ENCODE measurements around the gene COL18A1. TPM values are rescaled to one million over a fixed set of nuclear protein-coding genes. Genes with fewer than 3 reads are reported as not detected.

Gene COL18A1
- total and polyA plus RNA-seq, 4 donors = 44.9 to 308 (median 232) TPM

- DNase-seq (ENCODE audit: low spot score) = no peak
- Histone ChIP-seq H3K9ac (ENCODE audit: low read depth in 1 of 2, low read length in 2 of 2) (no peak overlapping the region), H3K27ac (ENCODE audit: low read depth in 1 of 2, low read length in 2 of 2) (no peak overlapping the region), H3K36me3 (ENCODE audit: control insufficient read depth in 4 of 4, insufficient read depth in 3 of 4, low read depth in 1 of 4, low read length in 3 of 4) (no peaks in the 10 kb centered on the region), H3K9me3 (ENCODE audit: control insufficient read depth in 4 of 4, low read length in 3 of 4) (no peaks in the 10 kb centered on the region), H3K27me3 (ENCODE audit: control insufficient read depth in 4 of 4, insufficient read depth in 4 of 4, low read length in 3 of 4) (no peaks in the 10 kb centered on the region), H3K4me3 (ENCODE audit: low read depth in 1 of 3, low read length in 3 of 3) (no peak overlapping the region), H3K4me1 (ENCODE audit: control insufficient read depth in 4 of 4, insufficient read depth in 4 of 4, low read length in 3 of 4) (peaks cover 0 to 3% (median 0%) of the 10 kb centered on the region in 4 donors)
- TF ChIP-seq CTCF (IDR thresholded peaks at IDR 0.05; ENCODE audit: low read depth, low read length, missing input control) (no peak), HNF4G (IDR thresholded peaks at IDR 0.05) (no peak), TAF1 (conservative IDR thresholded peaks at IDR 0.05) (no peak), MAX (IDR thresholded peaks at IDR 0.05) (no peak), ZBTB33 (IDR thresholded peaks at IDR 0.05) (no peak), ATF3 (IDR thresholded peaks at IDR 0.05) (no peak), HNF4A (conservative IDR thresholded peaks at IDR 0.05) (no peak), SP1 (IDR thresholded peaks at IDR 0.05) (no peak), FOXA2 (IDR thresholded peaks at IDR 0.05) (no peak), RAD21 (IDR thresholded peaks at IDR 0.05) (no peak), FOXA1 (IDR thresholded peaks at IDR 0.05) (no peak)
- WGBS = 85% methylated on average over 46 of the region's 48 CpGs
These were observed 25.8 kb downstream of the COL18A1 start for GRCh38 chr21:45430521-45431501.

GRCh38 chr21:45431781-45432572, 27.0 kb downstream of the COL18A1 start:
- Histone ChIP-seq H3K27me3 (ENCODE audit: control insufficient read depth in 4 of 4, insufficient read depth in 4 of 4, low read length in 3 of 4) (no peaks in the 10 kb centered on the region), H3K4me1 (ENCODE audit: control insufficient read depth in 4 of 4, insufficient read depth in 4 of 4, low read length in 3 of 4) (peaks cover 0 to 3% (median 0%) of the 10 kb centered on the region in 4 donors), H3K36me3 (ENCODE audit: control insufficient read depth in 4 of 4, insufficient read depth in 3 of 4, low read depth in 1 of 4, low read length in 3 of 4) (no peaks in the 10 kb centered on the region), H3K9me3 (ENCODE audit: control insufficient read depth in 4 of 4, low read length in 3 of 4) (no peaks in the 10 kb centered on the region), H3K9ac (ENCODE audit: low read depth in 1 of 2, low read length in 2 of 2) (no peak overlapping the region), H3K4me3 (ENCODE audit: low read depth in 1 of 3, low read length in 3 of 3) (no peak overlapping the region), H3K27ac (ENCODE audit: low read depth in 1 of 2, low read length in 2 of 2) (no peak overlapping the region)
- TF ChIP-seq SP1 (IDR thresholded peaks at IDR 0.05) = no peak
- TF ChIP-seq FOXA2 (IDR thresholded peaks at IDR 0.05) = no peak
- TF ChIP-seq RAD21 (IDR thresholded peaks at IDR 0.05) = no peak
- TF ChIP-seq ATF3 (IDR thresholded peaks at IDR 0.05) = no peak
- no peak for TF ChIP-seq ZBTB33 (IDR thresholded peaks at IDR 0.05)
- TF ChIP-seq CTCF (IDR thresholded peaks at IDR 0.05; ENCODE audit: low read depth, low read length, missing input control) = no peak
- WGBS = 91% methylated on average over 17 of the region's 17 CpGs
- DNase-seq (ENCODE audit: low spot score) = no peak

Data from liver (tissue), 9 donors.